Spleen (tissue), 11 donors: Measurements from ENCODE around the gene SYNRG. TPM values are rescaled to one million over a fixed set of nuclear protein-coding genes. Genes with fewer than 3 reads are reported as not detected.
"Not testable (repeated sequence)": the region's sequence is repeated elsewhere in the genome, so short reads cannot be mapped to it uniquely, and the experiment has no call there.

Experiments used
- DNase-seq: peaks from one replicate; pipeline ENCODE4 v3.0.0-alpha.2; 2020
- H3K27ac ChIP-seq, 8 donors: fragments of 200-600 bp; sonication (generic) in 7 of 8; 1 replicate in 4 of 8; 2 replicates in 4 of 8; pipeline versions ENCODE4 v1.5.0 to v1.8.0; 2016 to 2021; ENCODE audit warnings: inconsistent platforms in 4 of 8, mild to moderate bottlenecking in 4 of 8, moderate library complexity in 1 of 8
- H3K27me3 ChIP-seq, 7 donors: fragments of 200-600 bp; sonication (generic) in 6 of 7; replicated peaks in 1 of 7; 1 replicate in 4 of 7; 2 replicates in 3 of 7; pipeline versions ENCODE4 v1.5.0 to v1.8.0; 2016 to 2021; ENCODE audit warnings: inconsistent platforms in 3 of 7, mild to moderate bottlenecking in 1 of 7
- H3K36me3 ChIP-seq, 6 donors: fragments of 200-600 bp; sonication (generic) in 5 of 6; 1 replicate in 4 of 6; 2 replicates in 2 of 6; pipeline versions ENCODE4 v1.5.0 to v1.8.0; 2016 to 2021; ENCODE audit warnings: inconsistent platforms in 2 of 6
- H3K4me1 ChIP-seq, 6 donors: fragments of 200-600 bp; sonication (generic) in 5 of 6; 1 replicate in 3 of 6; 2 replicates in 3 of 6; pipeline versions ENCODE4 v1.5.0 to v1.8.0; 2016 to 2021; ENCODE audit warnings: inconsistent platforms in 3 of 6
- H3K4me3 ChIP-seq, 8 donors: fragments of 200-600 bp; sonication (generic) in 7 of 8; 1 replicate in 4 of 8; 2 replicates in 4 of 8; pipeline versions ENCODE4 v1.5.0 to v1.8.0; 2016 to 2021; ENCODE audit warnings: inconsistent platforms in 4 of 8, mild to moderate bottlenecking in 4 of 8, moderate library complexity in 2 of 8
- H3K9me3 ChIP-seq, 8 donors: fragments of 200-600 bp; sonication (generic) in 7 of 8; 1 replicate in 4 of 8; 2 replicates in 4 of 8; pipeline versions ENCODE4 v1.5.0 to v1.8.0; 2016 to 2021; ENCODE audit warnings: inconsistent platforms in 4 of 8
- POLR2A ChIP-seq, 3 donors: fragments of 450-650 bp; IDR thresholded peaks; one replicate each; pipeline ENCODE4 v1.5.1; 2017; ENCODE audit warnings: antibody characterized with exemption in 3 of 3, mild to moderate bottlenecking in 1 of 3
- POLR2AphosphoS5 ChIP-seq, 3 donors: sonication (generic); formaldehyde crosslinking; IDR thresholded peaks; one replicate each; pipeline ENCODE4 v1.5.1; 2017; ENCODE audit warnings: antibody characterized with exemption in 3 of 3
- WGBS, 5 donors: extraction: QIAGEN DNeasy Blood & Tissue Kit in 3 of 5; methylation state at CpG; one replicate each; pipeline versions ENCODE4 v1.1.5 to v1.1.7; 2013 to 2018; 5-methylcytosine and 5-hydroxymethylcytosine counted together
- intact Hi-C: fragments of 100-400 bp; cut with DNase I; formaldehyde crosslinking; loops from one replicate; pipeline ENCODE4 v1.15.0; 2023; ENCODE audit warnings: low total_unique reads
- polyA plus RNA-seq, 3 donors: library from polyadenylated mRNA; stranded (reverse); fragments of 200-250 nt; gene quantifications; one replicate each; pipeline ENCODE4 v1.2.1, GENCODE V29; 2013
- total RNA-seq, 7 donors: library from RNA; depleted of rRNA in 3 of 7; stranded (reverse); fragments of >200 nt in 3 of 7; fragmentation: NEBNext Ultra II Directional in 4 of 7; extraction: Animal tissue kit (Norgen Biotek cat#: 25700) in 4 of 7; gene quantifications; one replicate each; pipeline versions ENCODE4 v1.1.0 to v1.2.1, GENCODE V29; 2016 to 2021
- TF ChIP-seq, protein P1 (sequence below), 11 experiments: fragments of 200-600 bp in 7 of 11; fragments of 450-650 bp in 4 of 11; sonication (generic) in 4 of 11; IDR thresholded peaks in 8 of 11; conservative IDR thresholded peaks in 3 of 11; 1 replicate in 7 of 11; 2 replicates in 4 of 11; pipeline versions ENCODE4 v1.4.0 to v1.8.0; 2016 to 2021; ENCODE audit warnings: antibody characterized with exemption in 11 of 11, inconsistent platforms in 4 of 11, mild to moderate bottlenecking in 1 of 11
- donor health status: healthy with polysubstance abuse.
- donor health status: DM: no; HTN: no; CAD: no; lungs with moderate emphysema.
- donor health status: DM: no; HTN: no; CAD: no.
- donor health status: Bipolar disorder and iron deficiency.
- donor health status: healthy.
- donor health status: DM: no; HTN: no; CAD: no.
- donor health status: DM: yes; HTN: yes; CAD: no.

The SYNRG gene
- total and polyA plus RNA-seq, 10 donors: 10.9 to 91.3 (median 69.8) TPM

DNA sequence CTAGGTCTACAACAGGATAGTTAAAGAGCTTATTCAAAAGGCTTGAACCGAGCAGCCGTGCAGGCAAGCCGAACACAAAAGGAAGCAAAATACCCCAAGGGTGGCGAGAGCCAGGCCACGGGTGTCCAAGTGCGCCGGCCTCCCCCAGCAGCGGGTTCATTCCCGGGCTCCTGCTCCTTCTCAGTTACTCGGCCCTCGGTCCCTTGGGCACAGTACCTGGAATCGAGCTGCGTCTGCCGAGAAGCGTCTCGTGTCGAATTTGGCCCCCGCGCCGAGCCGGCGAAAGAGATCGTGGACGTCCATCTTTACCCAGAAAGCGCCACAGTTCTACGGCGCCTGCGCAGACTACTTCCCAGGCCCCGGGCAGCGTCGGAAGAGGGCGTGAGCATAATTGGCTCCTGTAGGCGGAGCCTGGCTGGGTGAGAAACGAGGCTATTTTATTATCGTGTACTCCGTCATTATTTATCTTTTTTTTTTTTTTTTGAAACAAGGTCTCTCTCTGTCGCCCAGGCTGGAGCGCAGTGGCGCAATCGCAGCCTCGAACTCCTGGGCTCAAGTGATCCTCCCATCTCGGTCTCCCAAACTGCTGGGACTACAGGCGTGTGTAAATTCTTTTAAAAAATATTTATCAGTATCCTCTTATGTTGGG, 34.0 kb upstream of the SYNRG start, which contains the start of gene DDX52:
Gene DDX52 (minus strand): TSS at position 329 of the 649 bp plus-strand sequence. CDS start 26 bp downstream, at position 303.
- peak within 1 kb of the TSS; percentile 52 to 95 (median 78) for H3K4me3 ChIP-seq
- peak within 1 kb of the TSS; percentile 75 to 91 (median 88) for H3K27ac ChIP-seq
- intact Hi-C loops: no loop called here
- TF ChIP-seq POLR2A (IDR thresholded peaks at IDR 0.05) (no peak), POLR2AphosphoS5 (IDR thresholded peaks at IDR 0.05) (peak; percentile 89 to 91 (median 89))
- TF ChIP-seq, protein P1, sequence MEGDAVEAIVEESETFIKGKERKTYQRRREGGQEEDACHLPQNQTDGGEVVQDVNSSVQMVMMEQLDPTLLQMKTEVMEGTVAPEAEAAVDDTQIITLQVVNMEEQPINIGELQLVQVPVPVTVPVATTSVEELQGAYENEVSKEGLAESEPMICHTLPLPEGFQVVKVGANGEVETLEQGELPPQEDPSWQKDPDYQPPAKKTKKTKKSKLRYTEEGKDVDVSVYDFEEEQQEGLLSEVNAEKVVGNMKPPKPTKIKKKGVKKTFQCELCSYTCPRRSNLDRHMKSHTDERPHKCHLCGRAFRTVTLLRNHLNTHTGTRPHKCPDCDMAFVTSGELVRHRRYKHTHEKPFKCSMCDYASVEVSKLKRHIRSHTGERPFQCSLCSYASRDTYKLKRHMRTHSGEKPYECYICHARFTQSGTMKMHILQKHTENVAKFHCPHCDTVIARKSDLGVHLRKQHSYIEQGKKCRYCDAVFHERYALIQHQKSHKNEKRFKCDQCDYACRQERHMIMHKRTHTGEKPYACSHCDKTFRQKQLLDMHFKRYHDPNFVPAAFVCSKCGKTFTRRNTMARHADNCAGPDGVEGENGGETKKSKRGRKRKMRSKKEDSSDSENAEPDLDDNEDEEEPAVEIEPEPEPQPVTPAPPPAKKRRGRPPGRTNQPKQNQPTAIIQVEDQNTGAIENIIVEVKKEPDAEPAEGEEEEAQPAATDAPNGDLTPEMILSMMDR (IDR thresholded peaks at IDR 0.05 in 8 of 11, conservative IDR thresholded peaks at IDR 0.05 in 3 of 11): peak in 6 of 11 experiments; percentile 27 to 52 (median 33)
- DNase-seq: peak; percentile 97
- peaks cover 25 to 58% (median 40%) of the 10 kb centered on the region in 6 donors for H3K4me1 ChIP-seq
- H3K36me3 ChIP-seq: peaks cover 0 to 33% (median 25%) of the 10 kb centered on the region in 6 donors
- H3K9me3 ChIP-seq: no peaks in the 10 kb centered on the region
- H3K27me3 ChIP-seq: peaks cover 0 to 40% (median 0%) of the 10 kb centered on the region in 7 donors
- WGBS, 5 donors: 0 to 1% (median 1%) methylated on average over 40 to 43 of the region's 43 CpGs

DNA sequence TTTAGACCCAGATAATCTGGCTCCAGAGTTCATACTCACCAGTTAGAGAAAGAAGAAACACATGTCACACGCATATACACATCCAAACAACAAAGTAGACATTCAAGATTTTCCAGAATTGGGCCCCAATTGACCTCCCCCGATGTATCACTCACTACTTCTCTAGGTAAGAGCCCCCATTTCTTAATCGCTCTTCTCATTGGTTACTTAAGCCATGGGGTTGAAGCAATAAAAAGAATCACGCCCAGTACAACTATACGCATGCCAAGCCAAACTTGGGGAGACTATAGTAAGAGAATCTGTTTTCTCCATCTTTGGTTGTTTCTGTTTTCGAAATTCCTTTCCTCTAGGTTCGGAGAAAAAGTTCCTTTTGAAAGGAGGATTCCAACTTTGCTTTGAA, 33.5 kb upstream of the SYNRG start:
- Histone ChIP-seq H3K9me3 (no peaks in the 10 kb centered on the region), H3K36me3 (peaks cover 0 to 39% (median 28%) of the 10 kb centered on the region in 6 donors), H3K4me3 (peak overlapping the region; percentile 52 to 95 (median 78)), H3K4me1 (peaks cover 25 to 58% (median 42%) of the 10 kb centered on the region in 6 donors), H3K27me3 (peaks cover 0 to 38% (median 0%) of the 10 kb centered on the region in 7 donors), H3K27ac (peak overlapping the region; percentile 75 to 91 (median 88))
- no peak for DNase-seq
- 0 to 2% (median 2%) methylated on average over 7 of the region's 7 CpGs for WGBS, 5 donors
- intact Hi-C loops: no loop called here
- no peak for TF ChIP-seq POLR2A (IDR thresholded peaks at IDR 0.05)
- TF ChIP-seq, protein P1 (IDR thresholded peaks at IDR 0.05 in 8 of 11, conservative IDR thresholded peaks at IDR 0.05 in 3 of 11): no peak
- TF ChIP-seq POLR2AphosphoS5 (IDR thresholded peaks at IDR 0.05): no peak

DNA sequence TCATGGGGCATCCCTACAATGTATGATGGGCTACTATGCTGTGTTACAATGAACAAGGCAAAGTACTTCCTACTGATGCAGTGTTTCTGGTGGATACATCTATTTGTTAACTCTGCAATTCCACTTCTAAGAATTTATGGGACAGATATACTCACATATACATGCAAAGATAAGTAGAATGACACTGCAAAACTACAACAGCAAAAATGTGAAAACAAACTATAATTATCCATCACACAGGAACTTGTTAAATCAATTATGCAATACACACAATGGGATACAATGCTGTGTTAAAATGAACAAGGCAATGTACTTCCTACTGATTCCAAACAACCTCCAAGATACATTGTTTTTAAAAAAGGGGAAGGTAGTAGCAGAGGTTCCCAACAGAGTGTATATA, 30.8 kb upstream of the SYNRG start:
- intact Hi-C loops: no loop called here
- TF ChIP-seq POLR2AphosphoS5 (IDR thresholded peaks at IDR 0.05) (no peak), POLR2A (IDR thresholded peaks at IDR 0.05) (no peak)
- TF ChIP-seq, protein P1 (IDR thresholded peaks at IDR 0.05 in 8 of 11, conservative IDR thresholded peaks at IDR 0.05 in 3 of 11): no peak
- Histone ChIP-seq H3K36me3 (peaks cover 0 to 66% (median 39%) of the 10 kb centered on the region in 6 donors), H3K4me3 (no peak overlapping the region), H3K27me3 (peaks cover 0 to 13% (median 0%) of the 10 kb centered on the region in 7 donors), H3K27ac (no peak overlapping the region), H3K4me1 (peaks cover 25 to 62% (median 42%) of the 10 kb centered on the region in 6 donors), H3K9me3 (no peaks in the 10 kb centered on the region)
- no peak for DNase-seq

DNA sequence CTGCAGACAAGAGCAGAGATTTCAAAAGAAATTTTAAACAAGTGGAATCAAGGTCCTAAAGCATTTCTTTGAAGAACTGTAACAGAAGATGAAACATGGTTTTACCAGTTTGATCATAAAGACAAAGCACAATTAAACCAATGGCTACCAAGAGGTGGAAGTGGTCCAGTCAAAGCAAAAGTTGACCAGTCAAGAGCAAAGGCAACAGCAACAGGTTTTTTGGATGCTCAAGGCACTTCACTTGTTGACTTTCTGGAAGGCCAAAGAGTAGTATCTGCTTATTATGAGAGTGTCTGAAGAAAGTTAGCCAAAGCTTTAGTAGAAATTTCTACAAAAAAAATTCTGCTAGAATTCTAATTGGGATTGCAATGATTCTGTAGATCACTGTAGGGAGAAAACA, 28.7 kb upstream of the SYNRG start:
- peaks cover 23 to 48% (median 35%) of the 10 kb centered on the region in 6 donors for H3K4me1 ChIP-seq
- no peaks in the 10 kb centered on the region for H3K27me3 ChIP-seq
- H3K36me3 ChIP-seq: peaks cover 0 to 86% (median 44%) of the 10 kb centered on the region in 6 donors
- H3K27ac ChIP-seq: no peak overlapping the region
- H3K9me3 ChIP-seq: no peaks in the 10 kb centered on the region
- TF ChIP-seq, protein P1 (IDR thresholded peaks at IDR 0.05 in 8 of 11, conservative IDR thresholded peaks at IDR 0.05 in 3 of 11): no peak
- TF ChIP-seq POLR2A (IDR thresholded peaks at IDR 0.05) (no peak), POLR2AphosphoS5 (IDR thresholded peaks at IDR 0.05) (no peak)
- H3K4me3 ChIP-seq: no peak overlapping the region
- intact Hi-C loops: no loop called here
- no peak for DNase-seq

DNA sequence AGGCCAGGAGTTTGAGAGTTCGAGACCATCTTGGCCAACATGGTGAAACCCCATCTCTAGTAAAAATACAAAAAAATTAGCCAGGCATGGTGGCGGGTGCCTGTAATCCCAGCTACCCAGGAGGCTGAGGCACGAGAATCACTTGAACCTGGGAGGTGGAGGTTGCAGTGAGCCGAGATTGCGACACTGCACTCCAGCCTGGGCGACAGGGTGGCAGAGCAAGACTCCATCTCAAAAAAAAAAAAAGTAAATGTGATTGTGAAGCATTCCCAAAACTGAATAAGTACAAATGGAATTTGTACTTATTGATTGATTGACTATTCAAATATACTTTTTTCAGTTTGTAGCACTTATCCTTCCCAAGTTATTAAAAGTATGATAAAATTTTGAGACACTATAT, 7.2 kb upstream of the SYNRG start:
- intact Hi-C loops: not testable (repeated sequence)
- WGBS, 5 donors: 91 to 95% (median 93%) methylated on average over 6 of the region's 6 CpGs

More for the DNA sequence above, 7.2 kb upstream of the SYNRG start:
- H3K27me3 ChIP-seq, DNase-seq, H3K9me3 ChIP-seq, H3K4me1 ChIP-seq, H3K4me3 ChIP-seq, H3K27ac ChIP-seq: not testable (repeated sequence)
- peaks cover 0 to 96% (median 77%) of the 10 kb centered on the region in 6 donors for H3K36me3 ChIP-seq
